NB4 (cell line): ENCODE data around the gene PRKD1.
"Not testable (repeated sequence)": the region's sequence is repeated elsewhere in the genome, so short reads cannot be mapped to it uniquely, and the experiment has no call there.

Experiments used
- POLR2A ChIP-seq: IDR thresholded peaks from 2 replicates; pipeline ENCODE4 v1.6.1; 2011; ENCODE audit warnings: mild to moderate bottlenecking; ENCODE audit not compliant: insufficient read length; ENCODE audit errors: extremely low read depth
- TF ChIP-seq, protein P1 (sequence below): IDR thresholded peaks from one replicate; pipeline ENCODE4 v1.5.1; 2012; ENCODE audit warnings: low read depth, low read length

DNA sequence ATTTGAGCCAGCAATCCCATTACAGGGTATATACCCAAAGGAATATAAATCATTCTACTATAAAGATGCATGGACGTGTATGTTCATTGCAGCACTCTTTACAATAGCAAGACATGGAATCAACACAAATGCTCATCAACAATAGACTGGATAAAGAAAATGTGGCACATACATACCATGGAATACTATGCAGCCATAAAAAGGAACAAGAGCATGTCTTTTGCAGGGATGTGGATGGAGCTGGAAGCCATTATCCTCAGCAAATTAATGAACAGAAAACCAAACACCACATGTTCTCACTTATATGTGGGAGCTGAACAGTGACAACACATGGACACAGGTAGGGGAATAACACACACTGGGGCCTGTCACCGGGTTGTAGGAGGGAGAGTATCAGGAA lies 238.1 kb downstream of the PRKD1 start:
- TF ChIP-seq, protein P1, sequence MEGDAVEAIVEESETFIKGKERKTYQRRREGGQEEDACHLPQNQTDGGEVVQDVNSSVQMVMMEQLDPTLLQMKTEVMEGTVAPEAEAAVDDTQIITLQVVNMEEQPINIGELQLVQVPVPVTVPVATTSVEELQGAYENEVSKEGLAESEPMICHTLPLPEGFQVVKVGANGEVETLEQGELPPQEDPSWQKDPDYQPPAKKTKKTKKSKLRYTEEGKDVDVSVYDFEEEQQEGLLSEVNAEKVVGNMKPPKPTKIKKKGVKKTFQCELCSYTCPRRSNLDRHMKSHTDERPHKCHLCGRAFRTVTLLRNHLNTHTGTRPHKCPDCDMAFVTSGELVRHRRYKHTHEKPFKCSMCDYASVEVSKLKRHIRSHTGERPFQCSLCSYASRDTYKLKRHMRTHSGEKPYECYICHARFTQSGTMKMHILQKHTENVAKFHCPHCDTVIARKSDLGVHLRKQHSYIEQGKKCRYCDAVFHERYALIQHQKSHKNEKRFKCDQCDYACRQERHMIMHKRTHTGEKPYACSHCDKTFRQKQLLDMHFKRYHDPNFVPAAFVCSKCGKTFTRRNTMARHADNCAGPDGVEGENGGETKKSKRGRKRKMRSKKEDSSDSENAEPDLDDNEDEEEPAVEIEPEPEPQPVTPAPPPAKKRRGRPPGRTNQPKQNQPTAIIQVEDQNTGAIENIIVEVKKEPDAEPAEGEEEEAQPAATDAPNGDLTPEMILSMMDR = not testable (repeated sequence)
- not testable (repeated sequence) for TF ChIP-seq POLR2A
